ENCODE data around the gene MTARC2.
"Not testable (repeated sequence)": the region's sequence is repeated elsewhere in the genome, so short reads cannot be mapped to it uniquely, and the experiment has no call there.

MTARC2 gene

DNA sequence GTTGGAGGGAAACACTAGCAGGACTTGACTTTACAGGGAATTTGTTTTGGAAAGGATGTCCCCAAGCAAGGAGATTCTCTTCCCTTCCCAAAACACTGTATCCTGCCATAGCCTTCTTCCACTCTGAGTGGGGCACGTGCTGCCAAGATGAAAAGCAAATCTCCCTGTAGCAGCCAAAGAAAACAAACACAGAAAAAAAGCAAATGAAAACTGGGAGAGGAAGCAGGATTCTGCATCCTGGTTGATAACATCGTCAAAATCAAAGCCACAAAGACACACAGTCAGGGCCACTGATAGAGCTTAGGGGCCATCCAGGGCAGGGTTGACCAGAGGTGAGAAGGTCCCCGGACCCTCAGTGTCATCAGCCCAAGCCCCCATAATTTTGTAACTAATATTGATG, 16.0 kb upstream of the MTARC2 start:
- no peak for DNase-seq (ENCODE audit: low read depth, low spot score)

DNA sequence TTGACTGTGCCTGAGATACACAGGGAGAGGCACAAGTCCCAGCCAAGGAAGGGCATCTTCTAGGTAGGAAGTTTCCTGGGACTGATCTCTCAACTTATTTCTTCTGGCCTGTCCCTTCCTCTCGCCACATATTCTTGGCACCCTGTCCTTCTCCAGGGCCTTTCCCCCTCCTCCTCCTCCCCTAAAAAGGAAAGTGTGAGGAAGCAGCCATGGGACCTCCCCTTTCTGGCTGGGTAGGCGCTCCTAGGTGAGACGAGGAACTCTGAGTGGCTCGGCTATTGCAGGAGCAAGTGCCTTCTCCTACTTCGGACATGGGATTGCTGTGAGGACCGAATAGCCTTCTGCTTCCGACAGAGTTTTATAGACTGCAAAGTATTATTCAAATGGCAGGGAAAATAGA, 15.5 kb upstream of the MTARC2 start:
- DNase-seq (ENCODE audit: low read depth, low spot score): no peak

DNA sequence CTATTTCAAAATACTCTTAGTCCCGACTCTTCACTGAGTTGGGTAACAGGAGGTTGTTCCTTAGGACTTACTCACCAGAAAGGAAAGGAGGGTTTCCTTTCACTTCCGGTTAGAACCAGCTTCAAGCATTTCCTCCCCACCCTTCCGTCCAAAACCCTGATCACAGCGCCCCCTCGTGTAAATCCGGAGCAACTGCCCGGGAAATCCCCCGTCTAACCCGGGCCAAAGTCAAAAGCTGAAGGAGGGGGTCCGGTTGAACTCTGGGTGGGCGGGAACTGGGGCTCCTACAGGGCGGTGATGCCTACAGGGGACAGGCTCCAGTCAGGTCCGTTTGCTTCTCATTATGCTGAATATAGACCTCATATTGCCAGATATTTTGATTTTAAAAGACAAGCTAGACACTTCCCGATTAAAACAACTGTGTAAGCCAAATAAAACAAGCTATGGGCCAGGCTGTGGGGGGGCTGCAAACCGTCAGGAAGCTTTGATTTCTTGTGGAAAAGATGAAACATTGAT, 15.0 kb upstream of the MTARC2 start:
- DNase-seq (ENCODE audit: low read depth, low spot score): peak; percentile 92

DNA sequence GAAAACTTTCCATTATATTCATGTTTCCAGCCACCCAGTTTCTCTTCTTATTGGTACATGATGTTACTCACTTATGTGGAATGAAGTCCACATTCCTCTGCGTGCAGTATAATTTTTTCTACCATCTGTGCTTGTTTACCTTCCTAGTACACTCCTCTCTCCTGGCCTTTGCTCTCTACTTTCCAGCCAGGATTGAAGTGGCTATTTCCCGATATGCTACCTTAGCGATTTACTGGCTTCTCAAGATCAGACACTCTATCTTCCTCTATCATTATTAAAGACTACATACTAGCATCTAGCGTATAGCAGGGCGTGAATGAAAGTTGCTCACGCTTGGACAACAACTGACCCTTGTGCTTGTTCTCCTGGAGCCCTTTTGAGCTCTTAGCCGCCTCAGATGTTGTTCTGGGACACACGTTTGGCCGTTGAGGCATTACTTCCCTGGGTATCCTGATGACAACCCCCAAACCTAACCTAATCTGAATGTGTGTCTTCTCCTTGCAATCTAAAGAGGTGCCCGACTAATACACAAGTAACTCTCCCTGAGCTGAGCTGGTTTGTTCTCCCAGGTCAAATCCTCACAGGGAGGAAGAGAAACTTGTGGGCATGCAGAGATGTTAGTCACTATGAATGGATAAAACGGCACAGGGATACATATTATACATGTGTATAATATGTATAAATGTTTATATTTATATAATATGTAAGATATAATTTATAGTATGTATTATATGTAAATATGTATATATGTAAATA, 13.4 kb upstream of the MTARC2 start:
- no peak for DNase-seq (ENCODE audit: low read depth, low spot score)

DNA sequence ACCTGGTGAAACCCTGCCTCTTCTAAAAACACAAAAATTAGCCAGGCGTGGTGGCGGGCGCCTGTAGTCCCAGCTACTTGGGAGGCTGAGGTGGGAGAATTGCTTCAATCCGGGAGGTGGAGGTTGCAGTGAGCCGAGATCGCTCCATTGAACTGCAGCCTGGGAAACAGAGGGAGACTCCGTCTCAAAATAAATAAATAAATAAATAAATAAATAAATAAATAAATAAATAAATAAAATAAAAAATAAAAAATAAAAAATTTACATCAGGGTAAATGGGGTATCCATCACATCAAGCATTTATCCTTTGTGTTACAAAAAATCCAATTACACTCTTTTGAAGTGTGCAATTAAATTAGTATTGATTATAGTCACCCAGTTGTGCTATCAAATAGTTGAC, 11.8 kb upstream of the MTARC2 start:
- not testable (repeated sequence) for DNase-seq (ENCODE audit: low read depth, low spot score)

DNA sequence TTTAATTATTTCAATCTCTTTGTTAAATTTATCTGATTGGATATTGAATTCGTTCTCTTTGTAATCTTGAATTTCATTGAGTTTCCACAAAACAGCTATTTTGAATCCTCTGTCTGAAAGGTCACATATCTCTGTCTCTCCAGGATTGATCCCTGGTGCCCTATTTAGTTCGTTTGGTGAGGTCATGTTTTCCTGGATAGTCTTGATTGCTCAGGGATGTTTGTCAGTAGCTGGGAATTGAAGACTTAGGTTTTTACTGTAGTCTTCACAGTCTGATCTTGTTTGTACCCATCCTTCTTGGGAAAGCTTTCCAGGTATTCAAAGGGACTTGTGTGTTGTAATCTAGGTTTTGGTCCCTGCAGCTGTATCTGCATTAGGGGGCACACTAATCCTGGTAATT, 6.8 kb upstream of the MTARC2 start:
- DNase-seq (ENCODE audit: low read depth, low spot score): no peak

DNA sequence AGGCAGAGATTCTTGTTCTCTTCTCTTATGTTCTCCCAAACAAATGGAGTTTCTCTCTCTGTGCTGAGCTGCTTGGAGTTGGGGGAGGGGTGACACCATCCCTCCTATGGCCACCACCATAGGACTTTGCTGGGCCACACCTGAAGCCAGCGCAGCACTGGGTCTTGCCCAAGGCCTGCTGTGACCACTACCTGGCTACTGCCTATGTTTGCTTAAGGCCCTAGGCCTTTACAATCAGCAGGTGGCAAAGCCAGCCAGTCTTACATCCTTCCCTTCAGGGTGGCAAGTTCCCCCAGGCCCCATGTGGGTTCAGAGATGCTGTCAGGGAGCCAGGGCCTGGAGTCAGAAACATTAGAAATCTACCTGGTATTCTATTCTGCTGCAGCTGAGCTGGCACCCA, 6.3 kb upstream of the MTARC2 start:
- no peak for DNase-seq (ENCODE audit: low read depth, low spot score)

DNA sequence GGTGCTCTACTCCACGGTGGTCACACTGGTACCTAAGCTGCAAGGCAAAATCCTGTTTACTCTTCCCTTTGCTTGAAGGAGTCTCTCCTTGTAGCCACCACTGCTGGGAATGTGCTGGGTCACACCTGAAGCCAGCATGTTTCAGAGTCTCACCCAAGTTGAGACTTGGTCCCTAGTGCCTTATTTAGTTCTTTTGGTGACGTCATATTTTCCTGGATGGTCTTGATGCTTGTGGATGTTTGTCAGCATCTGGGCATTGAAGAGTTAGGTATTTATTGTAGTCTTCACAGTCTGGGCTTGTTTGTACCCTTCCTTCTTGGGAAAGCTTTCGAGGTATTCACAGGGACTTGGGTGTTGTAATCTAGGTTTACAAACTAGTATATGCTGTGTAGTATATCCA, 5.6 kb upstream of the MTARC2 start:
- DNase-seq (ENCODE audit: low read depth, low spot score): no peak

DNA sequence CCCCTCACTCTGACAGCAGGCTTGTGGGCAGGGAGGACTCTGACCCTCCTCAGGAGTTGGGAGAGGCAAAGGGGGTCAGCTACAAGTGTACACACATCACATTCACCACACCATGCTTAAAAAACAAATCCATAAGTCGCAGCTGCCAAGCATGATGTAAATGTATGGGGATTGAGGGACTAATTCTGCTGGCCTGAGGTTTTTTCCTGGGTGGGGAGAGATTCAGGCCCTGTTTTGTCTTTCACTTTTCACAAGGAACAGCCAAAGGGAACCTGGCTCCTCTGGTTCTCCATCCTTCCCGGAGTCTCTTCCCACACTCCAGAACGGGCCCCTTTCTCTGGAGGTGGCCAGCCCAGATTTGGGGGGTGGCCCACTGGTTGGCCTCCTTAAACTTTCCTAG, 1.3 kb upstream of the MTARC2 start:
- no peak for DNase-seq (ENCODE audit: low read depth, low spot score)

DNA sequence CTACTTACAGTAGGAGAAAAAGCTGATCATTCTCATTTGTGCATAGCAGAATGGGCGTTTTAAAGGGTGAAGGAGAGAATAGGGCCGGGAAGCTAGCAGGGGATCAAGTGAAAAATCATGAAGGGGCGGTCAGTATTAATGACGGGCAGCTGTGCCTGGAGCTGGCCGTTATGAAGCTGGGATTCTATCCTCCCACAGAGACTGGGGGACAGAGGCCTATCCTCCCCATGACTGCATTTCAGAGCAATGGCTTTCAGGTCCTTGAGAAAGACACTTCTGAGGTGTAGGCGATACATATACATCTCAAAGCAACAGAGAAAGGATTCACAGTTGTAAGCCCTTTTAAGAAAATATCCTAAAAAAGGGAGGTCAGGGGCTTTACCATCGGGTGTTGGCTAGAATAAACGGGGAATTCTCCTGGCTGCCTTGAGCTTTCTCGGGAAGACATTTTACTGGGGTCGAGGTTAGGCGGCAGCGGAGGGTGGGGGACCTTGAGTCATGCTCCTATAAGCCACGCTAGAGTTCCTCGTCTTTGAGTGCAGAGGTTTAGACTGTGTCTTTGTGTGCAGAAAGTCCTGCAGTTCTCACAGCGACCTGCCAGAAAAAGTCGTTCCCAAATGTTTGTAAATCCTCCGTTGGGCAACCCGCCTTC, 559 bp upstream of the MTARC2 start:
- DNase-seq (ENCODE audit: low read depth, low spot score): no peak

DNA sequence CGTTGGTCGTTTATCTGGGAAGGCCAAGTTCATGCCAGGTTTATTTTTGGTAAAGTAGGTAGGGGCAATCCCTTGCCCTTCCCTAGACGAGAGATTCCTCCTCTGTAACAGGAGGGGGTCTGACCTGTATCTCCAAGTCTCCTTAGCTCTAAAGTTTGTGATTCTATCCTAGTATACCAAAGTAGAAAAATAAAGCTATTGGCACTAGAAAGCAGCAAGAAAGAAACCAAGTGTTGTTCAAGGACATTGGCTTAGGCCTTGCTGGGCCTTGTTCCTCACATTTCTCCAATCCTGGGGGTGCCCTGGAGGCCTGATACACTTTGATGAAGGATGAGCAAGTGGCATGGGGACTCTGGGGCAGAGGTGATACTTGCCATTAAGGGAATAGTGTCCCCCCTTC, 814 bp downstream of the MTARC2 start:
- no peak for DNase-seq (ENCODE audit: low read depth, low spot score)

DNA sequence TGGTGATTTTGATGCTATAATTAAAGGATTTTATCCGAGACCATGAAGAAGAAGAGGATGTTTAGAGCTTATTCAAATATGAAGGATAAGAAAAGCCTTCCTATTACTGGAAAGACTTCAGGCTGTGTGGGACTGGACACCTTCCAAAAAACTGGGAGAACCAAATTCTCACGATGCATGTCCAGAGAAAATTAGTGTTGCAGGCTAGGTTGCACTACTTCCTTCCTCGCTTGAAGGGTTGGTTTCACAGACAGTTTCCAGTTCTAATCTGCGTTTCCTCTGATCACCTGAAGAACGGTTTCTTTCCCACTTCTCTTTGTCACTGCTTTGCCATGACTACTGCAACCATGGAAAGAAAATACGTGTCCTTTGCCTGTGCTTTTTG, 2.0 kb downstream of the MTARC2 start:
- no peak for DNase-seq (ENCODE audit: low read depth, low spot score)

DNA sequence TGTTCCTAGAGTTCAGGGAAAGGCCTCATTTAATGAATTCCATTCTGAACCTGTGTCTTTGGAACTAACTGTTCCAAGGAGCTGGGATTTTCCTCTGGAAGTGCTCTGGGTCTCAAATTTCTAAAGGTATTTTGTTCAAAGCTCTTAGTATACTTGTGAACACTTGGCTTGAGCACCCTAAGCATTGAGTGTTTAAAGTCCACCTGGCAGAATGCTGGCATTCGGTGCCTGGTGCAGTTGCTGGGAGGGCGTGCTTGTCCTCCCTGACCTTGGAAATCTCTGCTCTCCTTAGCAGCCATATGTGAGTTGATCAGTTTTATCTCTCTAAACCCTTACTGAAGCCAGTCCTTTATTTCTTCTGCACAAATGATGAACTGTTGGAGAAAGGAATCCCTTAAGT, 3.0 kb downstream of the MTARC2 start:
- DNase-seq (ENCODE audit: low read depth, low spot score): no peak

DNA sequence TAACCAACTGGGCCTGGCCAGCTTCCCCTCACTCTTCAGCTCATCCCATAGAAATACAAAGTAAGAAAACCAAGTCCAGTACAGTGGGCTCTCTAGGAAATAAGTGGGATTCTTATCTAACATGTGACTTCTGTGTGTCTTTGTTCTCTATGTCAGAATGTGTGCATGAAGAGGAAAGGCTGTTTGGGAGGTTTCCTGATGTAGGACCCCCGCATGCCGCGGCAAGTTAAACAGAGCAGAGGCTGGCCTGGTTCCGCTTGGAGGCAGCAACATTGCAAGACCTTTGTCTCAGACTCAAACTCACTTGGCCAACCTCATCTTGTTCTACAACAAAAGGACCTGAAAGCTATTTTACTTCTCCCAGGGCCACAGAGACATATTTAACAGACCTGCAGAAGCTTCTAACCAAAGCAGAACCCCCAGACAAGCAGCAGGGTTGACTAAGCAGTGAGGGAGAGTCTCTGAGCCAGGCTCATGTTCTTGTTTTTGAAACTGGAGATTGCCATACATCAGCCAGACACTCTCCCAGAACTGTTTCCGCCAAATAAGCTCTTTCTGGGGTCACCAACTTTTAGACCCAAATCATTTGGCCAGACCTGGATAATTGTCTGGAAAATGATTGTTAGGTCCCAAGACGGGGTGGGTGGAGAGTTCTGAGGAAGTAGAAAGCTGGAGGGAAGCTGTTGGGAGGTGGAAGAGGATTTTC, 6.2 kb downstream of the MTARC2 start:
- DNase-seq (ENCODE audit: low read depth, low spot score): no peak

DNA sequence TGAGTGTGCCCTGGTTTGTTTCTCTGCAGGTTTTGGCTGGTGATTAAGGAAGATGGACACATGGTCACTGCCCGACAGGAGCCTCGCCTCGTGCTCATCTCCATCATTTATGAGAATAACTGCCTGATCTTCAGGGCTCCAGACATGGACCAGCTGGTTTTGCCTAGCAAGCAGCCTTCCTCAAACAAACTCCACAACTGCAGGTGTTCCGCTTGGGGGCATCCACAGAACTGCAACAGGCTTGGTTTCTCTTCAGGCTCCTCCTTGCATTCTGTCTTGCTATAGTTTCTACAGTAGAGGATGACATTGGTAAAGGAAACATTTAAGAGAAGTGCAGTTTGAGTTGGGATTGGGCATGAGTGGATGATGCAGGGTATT, 6.8 kb downstream of the MTARC2 start:
- no peak for DNase-seq (ENCODE audit: low read depth, low spot score)

DNA sequence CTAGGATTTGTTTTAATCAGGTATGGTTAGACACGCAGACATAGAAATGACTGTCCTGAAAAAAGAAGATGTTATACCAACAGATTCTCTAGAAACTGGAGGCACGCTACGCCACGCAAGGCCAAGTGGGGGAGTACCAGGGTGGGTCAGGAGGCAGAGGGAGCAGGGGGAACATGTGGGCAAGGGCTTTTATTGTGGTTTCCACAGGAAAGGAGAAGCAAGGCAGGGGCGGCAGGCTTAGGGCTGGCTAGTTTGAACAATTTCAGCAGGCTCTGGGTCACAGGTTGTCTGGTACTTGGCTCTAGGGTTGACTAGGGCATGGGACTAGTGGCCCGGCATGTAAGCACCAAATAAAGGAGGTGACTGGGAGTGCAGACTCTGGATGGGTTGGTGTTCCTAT, 7.2 kb downstream of the MTARC2 start:
- no peak for DNase-seq (ENCODE audit: low read depth, low spot score)

DNA sequence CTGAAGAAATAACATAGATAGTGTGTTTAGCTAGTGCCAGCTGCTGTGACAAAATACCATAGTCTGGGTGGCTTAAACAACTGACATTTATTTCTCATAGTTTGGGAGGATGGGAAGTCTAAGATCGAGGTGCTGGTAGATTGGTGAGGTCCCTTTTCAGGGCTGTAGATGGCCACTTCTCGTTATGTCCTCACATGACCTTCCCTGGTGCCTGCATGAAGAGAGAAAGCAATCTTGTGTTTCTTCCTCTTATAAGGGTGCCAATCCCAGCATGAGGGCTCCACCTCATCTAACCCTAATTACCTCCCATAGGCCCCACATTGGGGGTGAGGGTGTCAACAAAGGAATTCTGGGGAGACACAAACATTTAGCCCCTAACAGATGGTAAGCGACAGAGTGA, 9.3 kb downstream of the MTARC2 start:
- no peak for DNase-seq (ENCODE audit: low read depth, low spot score)

DNA sequence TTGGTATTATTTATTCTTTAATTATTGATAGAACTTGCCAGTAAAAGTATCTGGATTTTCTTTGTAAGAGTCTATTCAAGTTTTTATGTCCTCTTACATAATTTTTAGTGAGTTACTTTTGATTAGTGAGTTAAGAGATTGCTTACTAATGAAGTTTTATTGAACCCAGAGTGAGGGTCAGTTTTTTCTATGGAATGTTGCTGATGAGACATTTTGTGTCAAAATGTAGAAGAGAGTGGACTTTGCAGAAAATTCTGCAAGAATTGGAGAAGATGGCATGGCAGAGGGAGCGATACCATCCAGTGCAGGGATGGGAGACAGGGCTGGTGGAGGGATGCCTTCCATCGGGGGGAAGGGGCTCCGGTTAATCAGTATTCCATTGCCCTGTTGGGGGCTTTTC, 11.0 kb downstream of the MTARC2 start:
- no peak for DNase-seq (ENCODE audit: low read depth, low spot score)

DNA sequence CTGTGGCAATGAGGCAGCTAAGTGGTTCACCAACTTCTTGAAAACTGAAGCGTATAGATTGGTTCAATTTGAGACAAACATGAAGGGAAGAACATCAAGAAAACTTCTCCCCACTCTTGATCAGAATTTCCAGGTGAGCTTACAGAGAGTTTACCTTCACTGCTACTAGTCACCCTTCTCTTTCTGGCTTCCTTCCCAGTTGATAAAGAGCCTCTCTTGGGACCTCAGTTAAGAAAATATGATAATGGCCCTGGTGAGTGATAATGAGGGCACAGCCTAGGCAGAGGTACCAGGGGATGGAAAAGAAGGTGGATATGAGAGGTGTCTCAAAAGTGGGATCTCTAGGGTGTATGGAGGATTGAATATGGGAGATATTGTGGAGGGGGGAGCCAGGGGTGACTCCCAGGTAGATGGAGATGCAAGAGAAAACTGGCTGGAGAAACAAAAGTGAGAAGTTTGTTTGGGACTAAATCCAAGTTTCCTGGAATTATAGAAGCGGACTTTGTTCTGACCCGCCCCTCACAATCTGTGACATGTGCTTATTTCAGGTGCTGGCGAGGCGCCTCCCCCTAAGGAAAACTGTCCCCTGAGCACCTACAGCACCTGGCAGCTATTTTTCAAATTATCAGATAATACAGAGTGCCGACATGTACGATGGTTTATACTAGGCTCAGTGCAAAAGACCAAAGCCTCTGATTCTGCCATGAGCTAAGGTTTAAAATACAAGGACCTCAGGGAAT, 13.7 kb downstream of the MTARC2 start:
- DNase-seq (ENCODE audit: low read depth, low spot score): no peak

DNA sequence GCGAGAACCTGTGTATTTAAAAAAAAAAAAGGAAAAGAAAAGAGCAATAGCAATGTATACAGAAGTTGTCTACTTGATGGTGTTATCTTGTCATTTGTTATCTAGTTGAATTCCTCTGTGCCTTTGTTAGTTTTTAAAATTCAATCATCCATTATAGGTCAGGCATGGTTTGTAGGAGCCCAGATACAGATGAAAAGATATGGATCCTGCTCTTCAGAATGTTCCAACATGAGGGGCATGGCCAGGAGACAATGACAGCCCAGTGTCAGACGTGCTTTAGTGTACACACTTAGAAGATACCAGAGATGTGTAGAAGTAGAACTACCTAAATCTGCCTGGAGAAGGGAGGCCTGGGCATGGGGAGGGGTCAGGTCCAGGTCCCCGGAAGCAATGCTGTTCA, 16.6 kb downstream of the MTARC2 start:
- DNase-seq (ENCODE audit: low read depth, low spot score): no peak

DNA sequence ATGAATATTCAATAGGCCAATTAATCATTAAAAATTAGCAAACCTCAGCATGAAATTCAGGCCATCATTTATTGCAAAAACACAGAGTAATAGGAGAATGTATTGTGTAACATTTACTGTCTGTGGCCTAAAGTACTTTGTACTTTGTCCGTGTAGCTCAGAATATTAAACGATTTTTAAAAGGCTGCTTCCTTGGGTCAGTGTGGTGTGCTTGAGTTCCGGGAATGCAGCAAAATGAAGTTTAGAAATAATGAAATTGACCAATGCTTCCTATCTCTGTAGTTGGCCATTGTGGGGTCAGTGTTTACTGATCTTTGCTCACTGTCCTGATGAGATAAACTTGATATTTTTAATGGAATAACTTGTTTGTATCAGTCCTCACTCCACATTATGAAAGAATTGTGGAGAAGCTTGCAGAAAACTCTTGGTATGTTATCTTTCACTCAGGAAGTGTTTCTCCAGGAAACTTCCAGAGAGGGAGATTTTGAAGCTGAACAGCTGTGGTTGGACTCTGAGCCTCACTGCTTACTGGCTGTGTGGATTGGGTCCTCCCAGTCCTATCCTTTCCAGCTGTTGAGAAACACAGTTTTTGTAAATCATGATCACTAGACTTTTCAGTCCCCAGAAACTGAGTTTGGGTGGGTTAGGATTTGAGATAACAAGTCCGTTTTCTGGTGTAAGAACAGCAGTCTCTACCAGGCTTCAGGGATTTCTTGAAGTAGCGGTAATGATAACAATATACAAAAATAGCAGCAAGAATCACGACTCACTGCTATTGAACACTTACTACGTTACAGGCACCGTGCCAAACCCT, 19.4 kb downstream of the MTARC2 start:
- no peak for DNase-seq (ENCODE audit: low read depth, low spot score)

All from ELF-1 (cell line).